Mucosa of descending colon (tissue), 3 donors: ENCODE results near the gene E2F6. TPM values are rescaled to one million over a fixed set of nuclear protein-coding genes. Genes with fewer than 3 reads are reported as not detected.

Experiments used
- ATAC-seq: fragments of 200-7000 bp; cut with Tn5 transposase; one replicate; pipeline ENCODE4 v1.9.1; 2020; ENCODE audit warnings: mild to moderate bottlenecking, moderate library complexity
- DNase-seq, 3 donors: peaks; one replicate each; pipeline ENCODE4 v3.0.0-alpha.2; 2020
- H3K36me3 ChIP-seq: fragments of 200-600 bp; one replicate; pipeline ENCODE4 v1.8.0; 2021; ENCODE audit warnings: low read depth, mild to moderate bottlenecking
- H3K4me1 ChIP-seq: fragments of 200-600 bp; one replicate; pipeline ENCODE4 v1.8.0; 2021; ENCODE audit warnings: low read depth, mild to moderate bottlenecking
- H3K4me3 ChIP-seq: fragments of 200-600 bp; one replicate; pipeline ENCODE4 v1.8.0; 2021; ENCODE audit warnings: mild to moderate bottlenecking
- H3K9me3 ChIP-seq: fragments of 200-600 bp; one replicate; pipeline ENCODE4 v1.8.0; 2021; ENCODE audit warnings: mild to moderate bottlenecking
- intact Hi-C, 2 donors: fragments of 100-400 bp; cut with DNase I in 1 of 2; cut with micrococcal nuclease in 1 of 2; formaldehyde crosslinking; loops; one replicate each; pipeline versions ENCODE4 v1.11.0 to v1.11.1; 2022; cut with DNase I, micrococcal nuclease
- total RNA-seq, 3 donors: library from RNA; stranded (reverse); fragmentation: NEBNext Ultra II Directional in 2 of 3; extraction: Animal tissue kit (Norgen Biotek cat#: 25700) in 2 of 3; gene quantifications; one replicate each; pipeline versions ENCODE4 v1.2.1 to v1.2.4, GENCODE V29; 2021 to 2023
- TF ChIP-seq, protein P1 (sequence below): fragments of 200-600 bp; IDR thresholded peaks from one replicate; pipeline ENCODE4 v1.8.0; 2022; ENCODE audit warnings: antibody characterized with exemption, mild to moderate bottlenecking
- donor health status: DM: no; HTN: no; CAD: no; lungs with moderate emphysema.
- donor health status: DM: no; HTN: no; CAD: no.
- donor health status: DM: no; HTN: yes; CAD: no.

E2F6 gene
- total RNA-seq, 3 donors from 2014 or later: 4.3 to 12.6 (median 5.6) TPM

DNA sequence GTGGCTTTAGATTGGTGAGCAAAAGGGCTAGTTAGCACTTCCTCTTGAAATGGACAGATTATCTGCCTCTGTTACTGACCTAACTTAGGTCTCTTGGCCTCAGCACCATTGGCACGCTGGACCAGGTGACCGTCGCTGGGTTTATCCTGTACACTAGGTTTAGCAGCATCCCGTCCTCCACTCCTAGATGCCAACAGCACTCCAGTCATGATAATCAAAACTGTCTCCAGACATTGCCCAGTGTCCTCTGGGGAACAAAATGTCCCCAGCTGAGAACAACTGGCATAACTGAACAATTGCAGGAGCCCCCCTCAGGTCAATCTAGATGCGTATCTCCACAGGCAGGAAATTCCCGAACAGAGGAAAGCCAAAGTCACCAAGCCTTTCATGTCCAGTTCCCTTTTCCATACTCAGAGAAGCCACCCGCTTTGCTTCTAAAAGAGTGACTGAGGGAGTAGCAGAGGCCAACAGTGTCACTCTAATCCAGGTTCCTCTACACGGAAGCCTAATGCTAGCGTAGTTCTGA lies 27.3 kb downstream of the E2F6 start:
- no peaks in the 10 kb centered on the region for H3K36me3 ChIP-seq
- TF ChIP-seq, protein P1, sequence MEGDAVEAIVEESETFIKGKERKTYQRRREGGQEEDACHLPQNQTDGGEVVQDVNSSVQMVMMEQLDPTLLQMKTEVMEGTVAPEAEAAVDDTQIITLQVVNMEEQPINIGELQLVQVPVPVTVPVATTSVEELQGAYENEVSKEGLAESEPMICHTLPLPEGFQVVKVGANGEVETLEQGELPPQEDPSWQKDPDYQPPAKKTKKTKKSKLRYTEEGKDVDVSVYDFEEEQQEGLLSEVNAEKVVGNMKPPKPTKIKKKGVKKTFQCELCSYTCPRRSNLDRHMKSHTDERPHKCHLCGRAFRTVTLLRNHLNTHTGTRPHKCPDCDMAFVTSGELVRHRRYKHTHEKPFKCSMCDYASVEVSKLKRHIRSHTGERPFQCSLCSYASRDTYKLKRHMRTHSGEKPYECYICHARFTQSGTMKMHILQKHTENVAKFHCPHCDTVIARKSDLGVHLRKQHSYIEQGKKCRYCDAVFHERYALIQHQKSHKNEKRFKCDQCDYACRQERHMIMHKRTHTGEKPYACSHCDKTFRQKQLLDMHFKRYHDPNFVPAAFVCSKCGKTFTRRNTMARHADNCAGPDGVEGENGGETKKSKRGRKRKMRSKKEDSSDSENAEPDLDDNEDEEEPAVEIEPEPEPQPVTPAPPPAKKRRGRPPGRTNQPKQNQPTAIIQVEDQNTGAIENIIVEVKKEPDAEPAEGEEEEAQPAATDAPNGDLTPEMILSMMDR: no peak
- H3K4me1 ChIP-seq: no peaks in the 10 kb centered on the region
- intact Hi-C loops: no loop called here
- H3K4me3 ChIP-seq: no peak overlapping the region
- ATAC-seq: no peak
- DNase-seq: no peak
- no peaks in the 10 kb centered on the region for H3K9me3 ChIP-seq

DNA sequence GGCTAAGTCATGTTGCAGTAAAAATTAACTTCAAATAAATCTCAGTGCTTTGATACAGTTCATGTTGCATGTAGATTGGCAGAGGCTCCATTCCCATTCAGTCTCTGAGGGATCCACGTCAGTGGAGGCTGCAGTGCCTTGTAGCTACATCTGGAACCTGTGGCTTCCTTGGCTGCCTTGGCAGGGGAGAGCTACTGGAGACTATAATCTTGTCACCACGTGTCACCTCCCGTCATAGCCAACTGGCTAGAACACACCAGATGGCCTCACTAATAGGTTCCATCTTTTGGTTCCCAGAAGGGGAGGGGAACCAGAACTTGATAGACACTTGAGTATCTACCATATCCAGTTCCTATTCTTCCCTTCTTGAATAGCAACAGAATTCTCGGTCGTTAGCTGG lies 28.4 kb downstream of the E2F6 start:
- no peak for DNase-seq
- intact Hi-C loops: no loop called here
- ATAC-seq: no peak
- TF ChIP-seq, protein P1: no peak
- Histone ChIP-seq H3K36me3 (no peaks in the 10 kb centered on the region), H3K9me3 (no peaks in the 10 kb centered on the region), H3K4me3 (no peak overlapping the region), H3K4me1 (no peaks in the 10 kb centered on the region)

- Histone ChIP-seq H3K9me3 (no peaks in the 10 kb centered on the region), H3K4me1 (no peaks in the 10 kb centered on the region), H3K4me3 (no peak overlapping the region), H3K36me3 (no peaks in the 10 kb centered on the region)
- TF ChIP-seq, protein P1: no peak
- DNase-seq: no peak
- ATAC-seq: no peak
- intact Hi-C loops: no loop called here
These were observed 30.9 kb downstream of the E2F6 start for GRCh38 chr2:11435036-11435435.

DNA sequence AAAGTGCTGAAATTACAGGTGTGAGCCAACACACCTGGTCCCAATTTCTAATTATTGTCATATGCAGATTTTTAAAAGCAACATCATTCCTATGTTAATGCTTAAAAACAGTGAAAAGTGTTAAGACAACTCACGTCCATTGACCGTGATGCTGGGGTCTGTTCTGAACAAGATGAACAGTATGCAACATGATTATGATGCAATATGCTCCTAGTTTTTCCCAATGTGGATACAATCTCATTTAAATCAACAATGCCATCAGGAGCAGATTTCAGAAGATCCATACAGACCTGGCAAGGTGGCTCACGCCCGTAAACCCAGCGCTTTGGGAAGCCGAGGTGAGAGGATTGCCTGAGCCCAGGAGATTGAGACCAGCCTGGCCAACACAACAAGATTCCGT lies 31.5 kb downstream of the E2F6 start:
- DNase-seq (no peak), ATAC-seq (no peak)
- Histone ChIP-seq H3K9me3 (no peaks in the 10 kb centered on the region), H3K4me3 (no peak overlapping the region), H3K4me1 (no peaks in the 10 kb centered on the region), H3K36me3 (no peaks in the 10 kb centered on the region)
- intact Hi-C loops: no loop called here
- TF ChIP-seq, protein P1: no peak

- ATAC-seq: no peak
- TF ChIP-seq, protein P1: no peak
- intact Hi-C loops: no loop called here
These were observed 32.1 kb downstream of the E2F6 start for GRCh38 chr2:11433822-11434221.

GRCh38 chr2:11430729-11431128 lies 35.2 kb downstream of the E2F6 start:
- H3K4me3 ChIP-seq: no peak overlapping the region
- H3K36me3 ChIP-seq: no peaks in the 10 kb centered on the region
- H3K4me1 ChIP-seq: no peaks in the 10 kb centered on the region
- TF ChIP-seq, protein P1: no peak
- peak in 2 of 3 donors; percentile 35 to 38 for DNase-seq
- no peaks in the 10 kb centered on the region for H3K9me3 ChIP-seq
- intact Hi-C loops: no loop called here
- peak; percentile 68 for ATAC-seq

More at GRCh38 chr2:11433822-11434221, 32.1 kb downstream of the E2F6 start:
- no peaks in the 10 kb centered on the region for H3K4me1 ChIP-seq
- no peaks in the 10 kb centered on the region for H3K9me3 ChIP-seq
- no peaks in the 10 kb centered on the region for H3K36me3 ChIP-seq
- H3K4me3 ChIP-seq: no peak overlapping the region
- DNase-seq: no peak
